DOHH2 (cell line): ENCODE measurements around the gene PCDHGB5.
A peak's percentile ranks its signal among the peaks of the same experiment; 100 is the strongest.
"Not testable (repeated sequence)": the region's sequence is repeated elsewhere in the genome, so short reads cannot be mapped to it uniquely, and the experiment has no call there.

ENCODE experiments used
- H3F3A ChIP-seq: fragments of 200-600 bp; sonication (generic), shearing (Covaris generic); 2 replicates; pipeline ENCODE4 v1.6.0; 2016; ENCODE audit warnings: antibody characterized with exemption, mild to moderate bottlenecking; ENCODE audit not compliant: control insufficient read depth, insufficient read depth
- H3K27ac ChIP-seq: fragments of 200-600 bp; sonication (generic); 2 replicates; pipeline ENCODE4 v1.5.1; 2014; ENCODE audit warnings: low read depth, mild to moderate bottlenecking, low read length, moderate library complexity
- H3K27me3 ChIP-seq: fragments of 200-600 bp; sonication (generic); 2 replicates; pipeline ENCODE4 v1.6.1; 2014; ENCODE audit warnings: mild to moderate bottlenecking, low read length, mixed read lengths; ENCODE audit not compliant: control insufficient read depth
- H3K36me3 ChIP-seq: fragments of 200-600 bp; sonication (generic); 2 replicates; pipeline ENCODE4 v1.6.1; 2014; ENCODE audit warnings: mild to moderate bottlenecking, low read length, moderate library complexity, mixed read lengths; ENCODE audit not compliant: control insufficient read depth
- H3K4me1 ChIP-seq: fragments of 200-600 bp; sonication (generic); 2 replicates; pipeline ENCODE4 v1.6.1; 2014; ENCODE audit warnings: mild to moderate bottlenecking, low read length, mixed read lengths; ENCODE audit not compliant: control insufficient read depth
- H3K4me2 ChIP-seq: fragments of 200-600 bp; sonication (generic); 2 replicates; pipeline ENCODE4 v1.6.0; 2014; ENCODE audit warnings: mild to moderate bottlenecking, low read length, moderate library complexity
- H3K4me3 ChIP-seq: fragments of 200-600 bp; sonication (generic); 2 replicates; pipeline ENCODE4 v1.5.1; 2014; ENCODE audit warnings: mild to moderate bottlenecking, low read length, mixed read lengths
- H3K79me2 ChIP-seq: fragments of 200-600 bp; sonication (generic); 2 replicates; pipeline ENCODE4 v1.6.1; 2014; ENCODE audit warnings: mild to moderate bottlenecking, low read length, mixed read lengths; ENCODE audit not compliant: control insufficient read depth
- H3K9me2 ChIP-seq: fragments of 200-600 bp; sonication (generic); replicated peaks from 2 replicates; pipeline ENCODE4 v1.6.1; 2014; ENCODE audit warnings: mild to moderate bottlenecking, low read length, mixed read lengths; ENCODE audit not compliant: control insufficient read depth
- H3K9me3 ChIP-seq: fragments of 200-600 bp; sonication (generic); 2 replicates; pipeline ENCODE4 v1.6.1; 2014; ENCODE audit warnings: antibody characterized with exemption, low read length, mixed read lengths; ENCODE audit not compliant: control insufficient read depth, insufficient read depth
- H4K20me1 ChIP-seq: fragments of 200-600 bp; sonication (generic); 2 replicates; pipeline ENCODE4 v1.6.0; 2014; ENCODE audit warnings: low read depth, mild to moderate bottlenecking, antibody characterized with exemption, low read length, moderate library complexity; ENCODE audit not compliant: control insufficient read depth, insufficient read depth
- EZH2phosphoT487 ChIP-seq: fragments of 200-600 bp; sonication (generic); IDR thresholded peaks from 2 replicates; pipeline ENCODE4 v1.6.1; 2017; ENCODE audit warnings: borderline replicate concordance, mild to moderate bottlenecking, antibody characterized with exemption, low read length, moderate library complexity, mixed read lengths
- TF ChIP-seq, protein P1 (sequence below): fragments of 200-600 bp; sonication (generic); IDR thresholded peaks from one replicate; pipeline ENCODE4 v1.5.1; 2014; ENCODE audit warnings: antibody characterized with exemption, mild to moderate bottlenecking, low read depth, low read length; ENCODE audit not compliant: poor library complexity, severe bottlenecking

PCDHGB5 gene

DNA sequence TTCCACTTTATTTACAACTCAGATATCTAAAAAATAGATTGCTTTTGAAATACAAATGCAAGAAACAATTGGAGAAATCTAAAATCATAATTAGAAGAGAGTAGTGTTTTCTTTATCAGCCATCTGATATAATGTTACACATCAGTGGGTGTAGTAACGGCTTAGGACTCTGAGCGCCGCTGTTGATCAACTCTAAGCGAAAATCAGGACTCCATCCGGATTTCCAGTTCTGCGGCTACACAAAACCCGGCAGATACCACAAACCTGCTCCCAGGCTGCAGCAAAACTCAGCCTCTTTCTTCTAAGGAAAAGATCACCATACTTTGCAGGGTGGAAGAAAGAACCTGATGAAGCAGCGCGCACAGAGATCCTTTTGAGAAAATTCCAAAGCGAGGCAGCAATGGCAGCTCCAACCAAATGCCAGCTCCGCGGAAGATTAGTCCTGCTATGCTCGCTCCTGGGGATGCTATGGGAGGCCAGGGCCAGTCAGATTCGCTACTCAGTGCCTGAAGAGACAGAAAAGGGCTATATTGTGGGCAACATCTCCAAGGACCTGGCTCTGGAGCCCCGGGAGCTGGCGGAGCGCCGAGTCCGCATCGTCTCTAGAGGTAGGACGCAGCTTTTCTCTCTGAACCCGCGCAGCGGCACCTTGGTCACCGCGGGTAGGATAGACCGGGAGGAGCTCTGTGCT lies 5.0 kb downstream of the PCDHGB5 start, which contains the start of gene PCDHGA9:
TSS of gene PCDHGA9 (plus strand) at position 226 of the 691 bp plus-strand sequence. CDS start at position 401, 175 bp downstream.
- Histone ChIP-seq H3K9me2 (no peaks in the 10 kb centered on the region), H3K36me3 (peaks cover 40% of the 10 kb centered on the region), H3K79me2 (peaks cover 16% of the 10 kb centered on the region), H3K27me3 (no peaks in the 10 kb centered on the region), H4K20me1 (no peaks in the 10 kb centered on the region), H3F3A (no peaks in the 10 kb centered on the region; the same call in 1 of the 2 replicates), H3K4me3 (no peak within 1 kb of the TSS), H3K4me1 (no peaks in the 10 kb centered on the region), H3K27ac (no peak within 1 kb of the TSS), H3K4me2 (no peak within 1 kb of the TSS), H3K9me3 (peaks cover 33% of the 10 kb centered on the region)
- TF ChIP-seq, protein P1, sequence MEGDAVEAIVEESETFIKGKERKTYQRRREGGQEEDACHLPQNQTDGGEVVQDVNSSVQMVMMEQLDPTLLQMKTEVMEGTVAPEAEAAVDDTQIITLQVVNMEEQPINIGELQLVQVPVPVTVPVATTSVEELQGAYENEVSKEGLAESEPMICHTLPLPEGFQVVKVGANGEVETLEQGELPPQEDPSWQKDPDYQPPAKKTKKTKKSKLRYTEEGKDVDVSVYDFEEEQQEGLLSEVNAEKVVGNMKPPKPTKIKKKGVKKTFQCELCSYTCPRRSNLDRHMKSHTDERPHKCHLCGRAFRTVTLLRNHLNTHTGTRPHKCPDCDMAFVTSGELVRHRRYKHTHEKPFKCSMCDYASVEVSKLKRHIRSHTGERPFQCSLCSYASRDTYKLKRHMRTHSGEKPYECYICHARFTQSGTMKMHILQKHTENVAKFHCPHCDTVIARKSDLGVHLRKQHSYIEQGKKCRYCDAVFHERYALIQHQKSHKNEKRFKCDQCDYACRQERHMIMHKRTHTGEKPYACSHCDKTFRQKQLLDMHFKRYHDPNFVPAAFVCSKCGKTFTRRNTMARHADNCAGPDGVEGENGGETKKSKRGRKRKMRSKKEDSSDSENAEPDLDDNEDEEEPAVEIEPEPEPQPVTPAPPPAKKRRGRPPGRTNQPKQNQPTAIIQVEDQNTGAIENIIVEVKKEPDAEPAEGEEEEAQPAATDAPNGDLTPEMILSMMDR = peak; percentile 45
- TF ChIP-seq EZH2phosphoT487 = no peak

DNA sequence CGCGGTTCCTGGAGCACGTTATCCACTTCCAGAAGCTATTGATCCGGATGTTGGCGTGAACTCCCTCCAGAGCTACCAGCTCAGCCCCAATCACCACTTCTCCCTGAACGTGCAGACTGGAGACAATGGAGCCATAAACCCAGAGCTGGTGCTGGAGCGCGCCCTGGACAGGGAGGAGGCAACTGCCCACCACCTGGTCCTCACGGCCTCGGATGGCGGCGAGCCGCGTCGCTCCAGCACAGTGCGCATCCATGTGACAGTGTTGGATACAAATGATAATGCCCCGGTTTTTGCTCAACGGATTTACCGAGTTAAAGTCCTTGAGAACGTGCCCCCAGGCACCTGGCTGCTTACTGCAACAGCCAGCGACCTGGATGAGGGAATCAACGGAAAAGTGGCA lies 5.6 kb downstream of the PCDHGB5 start:
- Histone ChIP-seq H3K27ac (no peak overlapping the region), H4K20me1 (no peaks in the 10 kb centered on the region), H3F3A (no peaks in the 10 kb centered on the region; the same call in 1 of the 2 replicates), H3K4me3 (no peak overlapping the region), H3K79me2 (peaks cover 16% of the 10 kb centered on the region), H3K9me2 (no peaks in the 10 kb centered on the region), H3K27me3 (no peaks in the 10 kb centered on the region), H3K36me3 (peaks cover 40% of the 10 kb centered on the region), H3K4me1 (no peaks in the 10 kb centered on the region), H3K9me3 (peaks cover 33% of the 10 kb centered on the region), H3K4me2 (no peak overlapping the region)
- no peak for TF ChIP-seq EZH2phosphoT487
- TF ChIP-seq, protein P1 = no peak

DNA sequence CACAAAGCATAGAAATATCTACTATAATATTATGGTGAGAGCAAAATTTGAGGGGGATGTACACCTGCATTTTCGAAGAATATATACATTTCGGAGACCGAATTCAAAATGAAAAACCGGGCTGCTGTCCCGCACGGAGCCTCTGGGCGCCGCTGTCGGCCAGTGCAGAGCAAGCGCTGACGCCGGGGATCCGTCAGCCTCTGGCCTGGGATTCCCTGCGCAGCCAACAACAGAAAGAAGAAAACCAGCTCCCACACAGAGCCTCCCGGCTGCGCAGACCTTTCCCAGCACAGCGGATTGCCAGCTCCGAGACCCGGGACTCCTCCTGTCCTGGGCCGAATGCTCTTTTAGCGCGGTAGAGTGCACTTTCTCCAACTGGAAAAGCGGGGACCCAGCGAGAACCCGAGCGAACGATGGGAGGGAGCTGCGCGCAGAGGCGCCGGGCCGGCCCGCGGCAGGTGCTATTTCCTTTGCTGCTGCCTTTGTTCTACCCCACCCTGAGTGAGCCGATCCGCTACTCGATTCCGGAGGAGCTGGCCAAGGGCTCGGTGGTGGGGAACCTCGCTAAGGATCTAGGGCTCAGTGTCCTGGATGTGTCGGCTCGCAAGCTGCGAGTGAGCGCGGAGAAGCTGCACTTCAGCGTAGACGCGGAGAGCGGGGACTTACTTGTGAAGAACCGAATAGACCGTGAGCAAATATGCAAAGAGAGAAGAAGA lies 10.2 kb downstream of the PCDHGB5 start, which contains the start of gene PCDHGB6:
TSS of gene PCDHGB6 (plus strand) at position 232 of the 716 bp plus-strand sequence. CDS start at position 414, 182 bp downstream.
- not testable (repeated sequence) for H3K27me3 ChIP-seq, H3K27ac ChIP-seq, H3K4me1 ChIP-seq, H3K4me2 ChIP-seq, H3K9me2 ChIP-seq, H3K4me3 ChIP-seq, H3K36me3 ChIP-seq, H3K9me3 ChIP-seq, H3K79me2 ChIP-seq, H3F3A ChIP-seq, H4K20me1 ChIP-seq
